H1 (cell line): ENCODE results near the gene TMPRSS13. TPM values are rescaled to one million over a fixed set of nuclear protein-coding genes. Genes with fewer than 3 reads are reported as not detected.

Experiments
- ATF2 ChIP-seq: IDR thresholded peaks from 2 replicates; pipeline ENCODE4 v1.6.1; 2012; ENCODE audit warnings: low read length, inconsistent platforms
- CEBPB ChIP-seq: IDR thresholded peaks from 2 replicates; pipeline ENCODE4 v1.6.1; 2012; ENCODE audit warnings: low read depth, low read length
- TAF7 ChIP-seq: optimal IDR thresholded peaks from 2 replicates; pipeline ENCODE3; 2011; ENCODE audit warnings: low read depth, mild to moderate bottlenecking, inconsistent platforms, low read length, moderate library complexity, borderline replicate concordance
- TCF12 ChIP-seq: IDR thresholded peaks from 2 replicates; pipeline ENCODE4 v1.6.1; 2011; ENCODE audit warnings: low read depth, mild to moderate bottlenecking, low read length
- polyA plus RNA-seq, 7 experiments: library from polyadenylated mRNA; depleted of rRNA in 3 of 7; stranded (reverse) in 5 of 7; unstranded in 2 of 7; fragments of >200 nt in 5 of 7; fragments of 200-250 nt in 2 of 7; gene quantifications; 1 replicate in 5 of 7; 2 replicates in 1 of 7; 4 replicates in 1 of 7; pipeline versions ENCODE4 v1.2.1 to v1.2.3, GENCODE V29; 2011 to 2013; ENCODE audit warnings: missing spikeins in 2 of 7, mixed read lengths in 2 of 7
- total RNA-seq: library from RNA; stranded (reverse); fragmentation: NEBNext Ultra II Directional; extraction: Animal tissue kit (Norgen Biotek cat#: 25700); gene quantifications from 2 replicates; pipeline ENCODE4 v1.2.1, GENCODE V29; 2021

TMPRSS13 gene
- total and polyA plus RNA-seq, 2 of the 8 experiments (the other 6 are each of a cell fraction or from before 2014, with no cell fraction given) = 0.61 to 0.79 TPM

DNA sequence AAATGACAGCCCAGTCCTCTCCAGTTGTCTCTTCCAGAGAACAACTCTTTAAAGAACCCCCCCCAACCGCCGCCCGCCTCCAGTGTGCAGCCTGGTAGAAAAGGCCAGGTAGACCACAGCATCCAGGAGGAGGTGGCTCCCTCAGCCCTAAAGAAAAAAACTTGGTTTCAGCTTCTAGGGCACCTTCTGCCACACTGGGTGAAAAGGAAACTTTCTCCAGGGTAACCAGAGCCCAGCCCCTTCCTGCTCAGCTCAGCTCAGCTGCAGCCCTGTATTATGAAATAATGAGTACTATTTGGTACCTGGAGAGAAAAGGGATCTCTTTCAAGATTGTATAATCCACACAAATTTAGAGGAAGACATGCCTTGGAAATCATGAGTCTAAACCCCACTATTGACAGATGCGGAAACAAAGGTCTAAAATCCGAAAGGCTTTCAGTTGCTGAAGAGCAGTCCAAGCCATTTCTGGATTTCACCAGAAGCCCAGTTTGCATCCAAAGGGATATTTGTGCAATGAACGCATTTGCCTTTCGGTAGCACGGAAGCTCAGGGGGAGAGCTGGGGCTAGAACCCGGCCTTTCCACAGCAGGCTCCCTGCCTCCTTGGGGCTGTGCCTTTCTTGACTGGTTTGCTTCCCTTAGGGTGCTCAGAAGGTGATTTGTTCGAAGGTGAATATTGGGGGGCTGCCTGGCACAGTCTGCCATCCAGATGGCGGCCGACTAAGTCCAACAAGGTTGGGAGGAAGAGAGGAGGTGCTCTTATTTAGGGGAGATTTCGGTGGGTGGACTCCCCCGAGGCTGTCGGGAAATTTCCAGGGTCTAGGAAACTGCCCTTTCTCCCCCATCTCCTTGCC lies 56.0 kb downstream of the TMPRSS13 start (continued):
- TF ChIP-seq TCF12 (no peak), CEBPB (no peak), TAF7 (no peak), ATF2 (no peak)
